HG03575 (cell line): ENCODE measurements around the gene NEB.
"Not testable (repeated sequence)": the region's sequence is repeated elsewhere in the genome, so short reads cannot be mapped to it uniquely, and the experiment has no call there.

Experiments used
- ATAC-seq: cut with Tn5 transposase; IDR thresholded peaks from one replicate; pipeline ENCODE4 v1.9.1; 2021; ENCODE audit not compliant: unreplicated experiment, insufficient number of reproducible peaks, low FRiP score; ENCODE audit errors: extremely low read depth

The NEB gene

DNA sequence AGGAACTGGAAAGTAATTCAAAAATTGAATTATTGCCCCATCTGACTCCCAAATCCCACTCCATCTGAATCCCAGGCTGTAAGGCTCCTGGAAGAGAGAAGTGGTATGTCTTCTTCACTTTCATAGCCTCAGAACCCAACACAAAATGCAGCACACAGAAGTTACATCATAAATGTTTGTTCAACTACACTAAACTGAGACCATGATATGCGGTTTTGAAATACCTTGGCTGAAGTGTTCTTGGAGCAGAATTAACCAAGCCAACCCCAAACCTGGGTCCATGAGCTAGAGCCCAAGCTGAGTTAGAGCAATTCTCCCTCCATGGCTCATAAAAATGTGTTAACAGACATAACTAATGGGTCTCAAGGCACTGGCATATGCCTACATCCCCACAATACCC, 23.3 kb downstream of the NEB start:
- ATAC-seq: no peak

GRCh38 chr2:151708788-151709187, 25.5 kb downstream of the NEB start:
- ATAC-seq: no peak

- no peak for ATAC-seq
Observed at GRCh38 chr2:151707857-151708256, 26.4 kb downstream of the NEB start.

GRCh38 chr2:151704480-151704961, 29.8 kb downstream of the NEB start:
- ATAC-seq: not testable (repeated sequence)

DNA sequence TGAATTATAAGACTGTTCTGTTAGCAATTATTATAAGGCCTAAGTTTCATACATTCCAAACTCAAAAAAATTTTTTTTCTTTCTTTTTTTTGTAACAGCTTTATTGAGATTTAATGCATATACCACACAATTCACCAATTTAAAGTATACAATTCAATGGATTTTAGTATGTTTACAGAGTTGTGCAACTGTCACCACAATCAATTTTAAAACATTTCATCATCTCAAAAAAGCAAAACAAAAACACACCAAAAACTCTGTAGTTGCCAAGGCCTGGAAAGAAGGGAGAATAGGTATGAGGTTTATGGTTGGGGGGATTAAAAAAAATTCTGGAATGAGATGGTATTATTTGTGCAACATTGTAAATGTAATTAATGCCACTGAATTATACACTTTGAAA, 36.1 kb downstream of the NEB start:
- ATAC-seq: not testable (repeated sequence)

GRCh38 chr2:151695778-151696177, 38.5 kb downstream of the NEB start:
- ATAC-seq: no peak

- no peak for ATAC-seq
Observed at GRCh38 chr2:151691631-151692030, 42.6 kb downstream of the NEB start.

DNA sequence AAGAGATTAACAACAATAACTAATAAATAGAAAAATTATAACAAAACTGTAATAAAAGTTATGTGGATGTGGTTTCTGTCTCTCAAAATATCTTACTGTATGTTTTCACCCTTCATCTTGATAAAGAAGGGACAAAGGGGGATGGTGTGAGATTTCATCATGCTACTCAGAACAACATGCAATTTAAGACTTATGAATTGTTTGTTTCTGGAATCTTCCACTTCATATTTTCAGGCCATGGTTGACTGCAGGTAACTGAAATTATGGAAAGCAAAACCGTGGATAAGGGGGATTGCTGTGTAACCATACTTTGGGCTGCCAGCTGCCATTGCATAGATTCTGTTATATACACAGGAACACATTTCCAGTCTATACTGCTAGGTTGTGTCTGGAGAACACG, 45.6 kb downstream of the NEB start:
- ATAC-seq: no peak

GRCh38 chr2:151682459-151683003, 51.7 kb downstream of the NEB start:
- no peak for ATAC-seq

- no peak for ATAC-seq
Observed at GRCh38 chr2:151681051-151681450, 53.2 kb downstream of the NEB start.

DNA sequence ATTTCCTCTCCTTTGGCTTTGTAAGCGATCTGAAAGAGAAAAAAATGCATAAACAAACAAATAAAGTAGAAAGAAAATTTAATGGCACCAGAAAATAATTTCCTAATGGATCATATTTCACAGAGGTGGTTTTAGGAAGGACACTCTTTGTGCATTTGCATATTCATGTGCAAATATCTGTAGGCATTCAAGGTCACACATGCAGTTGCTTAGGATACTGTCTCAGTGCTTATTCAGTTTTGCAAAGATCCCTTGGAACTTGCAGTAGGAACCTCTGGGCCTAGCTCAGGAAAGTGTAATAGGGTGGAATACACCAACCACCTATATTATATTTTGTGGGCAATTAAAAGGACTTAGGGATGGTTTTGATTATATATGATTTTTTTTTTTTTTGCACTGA, 54.3 kb downstream of the NEB start:
- ATAC-seq: no peak

DNA sequence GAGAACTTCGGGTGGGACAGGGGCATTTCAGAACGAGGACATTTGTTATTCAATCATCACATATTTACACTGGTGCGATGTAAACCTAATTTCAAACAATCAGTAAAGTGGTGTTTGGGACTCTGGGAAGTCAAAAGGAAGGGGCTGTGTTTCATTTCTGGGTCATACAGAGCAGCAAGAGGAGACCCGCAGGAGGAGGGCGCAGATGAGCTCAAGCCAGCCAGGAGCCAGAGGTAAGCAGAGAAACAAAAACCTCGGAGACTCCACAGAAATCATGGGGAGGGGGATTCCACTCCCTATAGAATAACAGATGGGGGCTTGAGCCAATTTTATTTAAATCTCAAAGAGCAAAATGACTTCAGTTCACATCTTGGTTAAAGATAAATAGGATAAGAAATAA, 55.4 kb downstream of the NEB start:
- no peak for ATAC-seq

DNA sequence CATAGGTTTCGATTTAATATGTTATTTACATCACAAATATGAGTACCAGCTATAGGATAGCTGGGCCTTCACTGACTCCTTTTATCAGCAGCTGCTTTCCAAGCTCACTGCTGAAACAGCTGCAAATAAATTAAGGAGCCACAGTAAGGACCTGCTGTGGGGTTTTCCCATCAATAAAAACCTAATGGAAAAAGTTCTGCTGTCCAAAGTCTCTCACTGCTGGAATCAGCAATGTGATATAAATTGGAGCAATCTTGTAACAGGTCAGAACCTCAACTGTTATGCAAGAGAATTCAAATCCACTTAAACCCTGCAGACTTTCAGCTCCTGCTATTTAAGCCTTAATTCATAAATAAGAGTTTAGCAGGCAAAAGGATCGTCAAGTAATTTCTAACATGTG, 61.3 kb downstream of the NEB start:
- ATAC-seq: no peak

DNA sequence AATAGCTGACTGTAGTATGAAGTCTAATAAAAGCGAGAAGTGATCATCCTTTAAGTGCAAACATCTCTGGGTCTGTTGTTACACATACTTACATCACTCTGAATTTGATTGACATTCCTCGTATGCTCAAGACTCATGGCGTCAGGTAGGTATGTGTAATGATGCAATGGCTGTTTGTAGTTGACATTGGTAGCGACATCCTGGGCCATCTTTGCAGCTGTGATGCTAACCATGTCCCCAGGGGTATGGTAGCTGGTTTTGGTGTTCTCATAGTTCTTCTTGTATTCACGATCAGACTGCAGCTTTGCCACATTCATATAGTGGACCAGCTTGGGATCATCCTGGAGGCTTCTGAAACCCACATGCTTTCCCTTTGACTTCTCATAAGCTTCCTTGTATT, 62.0 kb downstream of the NEB start:
- no peak for ATAC-seq

DNA sequence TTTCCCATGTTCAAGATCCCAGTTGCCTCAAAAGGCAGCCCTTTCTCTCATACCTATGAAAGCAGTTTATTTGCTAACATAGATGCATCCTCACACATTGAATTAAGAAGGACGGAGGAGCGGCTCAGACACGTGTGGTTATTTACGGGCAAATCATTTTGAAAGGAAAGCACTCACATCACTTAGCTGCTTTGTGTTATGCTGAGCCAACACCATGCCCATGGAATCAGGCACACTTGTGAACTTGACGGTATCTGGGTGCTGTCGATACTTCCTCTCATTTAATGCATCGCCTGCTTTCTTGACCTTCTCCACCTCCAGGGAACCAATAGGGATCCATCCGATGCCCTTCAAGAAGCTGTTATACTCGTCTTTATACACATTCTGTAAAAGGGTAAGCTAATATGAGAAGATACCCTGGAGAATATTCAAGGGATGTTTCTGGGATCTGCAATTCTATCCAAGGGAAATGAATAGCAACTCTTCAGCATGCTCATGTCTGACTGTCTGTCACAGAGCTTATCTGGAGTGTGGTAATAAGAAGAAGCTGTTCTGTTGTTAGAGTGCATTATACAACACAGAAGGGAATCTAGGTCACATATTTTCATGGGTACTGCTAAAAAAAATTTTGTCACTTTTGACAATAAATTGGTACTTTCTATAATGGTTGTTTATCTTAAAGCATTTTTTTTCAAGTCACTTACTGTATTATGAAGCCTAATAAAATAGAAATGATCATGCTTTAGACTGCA, 63.3 kb downstream of the NEB start:
- no peak for ATAC-seq

- ATAC-seq: no peak
Observed at GRCh38 chr2:151670346-151670745, 63.9 kb downstream of the NEB start.

GRCh38 chr2:151669585-151670081, 64.6 kb downstream of the NEB start:
- ATAC-seq: no peak

DNA sequence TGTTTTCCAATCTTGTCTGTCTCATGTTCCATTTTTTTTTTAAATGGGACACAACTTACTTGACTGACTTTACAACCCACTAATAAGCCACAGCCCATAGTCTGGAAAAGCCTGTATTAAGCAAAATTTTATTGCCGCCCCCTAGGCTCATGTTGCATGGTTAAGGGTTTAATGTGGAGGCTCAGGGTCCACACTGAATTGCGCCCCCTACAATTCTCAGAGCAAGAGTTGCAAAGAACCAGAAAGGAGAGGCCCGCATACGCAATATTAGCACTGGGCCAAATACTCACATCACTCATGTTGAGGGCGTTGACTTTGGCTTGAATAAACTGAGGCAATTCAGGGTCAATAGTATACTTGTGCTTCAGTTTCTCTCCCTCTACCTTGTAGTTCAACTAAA, 65.5 kb downstream of the NEB start:
- ATAC-seq: no peak

- ATAC-seq: no peak
Observed at GRCh38 chr2:151665959-151666358, 68.3 kb downstream of the NEB start.

DNA sequence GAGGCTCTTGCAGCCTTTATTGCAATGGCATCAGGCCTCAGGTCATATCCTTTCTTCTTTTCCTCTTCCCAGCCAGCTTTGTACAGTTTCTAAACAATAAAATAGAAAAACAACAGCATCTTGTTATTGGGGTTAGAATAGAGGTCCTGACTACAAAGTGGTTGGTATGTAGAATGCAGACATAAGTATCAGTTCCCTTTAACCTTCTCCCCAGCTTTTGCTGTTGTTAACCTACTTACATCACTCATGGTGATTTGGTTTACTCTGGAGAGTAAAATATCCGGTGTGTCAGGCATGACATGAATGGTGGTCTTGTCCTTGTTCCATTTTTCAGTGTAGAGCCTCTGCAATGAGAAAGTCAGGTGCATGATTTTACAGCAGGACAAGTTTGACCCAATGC, 69.8 kb downstream of the NEB start:
- ATAC-seq: no peak

DNA sequence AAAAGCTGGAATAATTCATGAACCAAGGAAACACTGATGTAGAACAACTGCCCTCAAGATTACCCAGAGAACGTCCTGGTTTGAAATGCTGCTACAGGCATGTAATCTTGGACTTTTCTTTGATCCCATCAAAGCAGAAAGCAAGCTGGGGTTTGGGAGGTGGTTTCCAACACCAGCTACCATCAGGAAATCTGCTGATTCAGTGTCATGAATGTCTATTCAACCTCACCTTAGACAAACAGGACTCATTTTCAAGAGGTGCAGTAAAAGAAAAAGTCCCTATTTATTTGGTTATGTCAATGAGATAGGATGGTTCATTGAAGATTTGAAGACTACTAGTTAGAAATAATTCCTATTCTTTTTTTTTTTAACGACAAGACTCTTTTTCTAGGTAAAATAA, 72.7 kb downstream of the NEB start:
- no peak for ATAC-seq
